ENCODE data around the gene ASS1.

The ASS1 gene

DNA sequence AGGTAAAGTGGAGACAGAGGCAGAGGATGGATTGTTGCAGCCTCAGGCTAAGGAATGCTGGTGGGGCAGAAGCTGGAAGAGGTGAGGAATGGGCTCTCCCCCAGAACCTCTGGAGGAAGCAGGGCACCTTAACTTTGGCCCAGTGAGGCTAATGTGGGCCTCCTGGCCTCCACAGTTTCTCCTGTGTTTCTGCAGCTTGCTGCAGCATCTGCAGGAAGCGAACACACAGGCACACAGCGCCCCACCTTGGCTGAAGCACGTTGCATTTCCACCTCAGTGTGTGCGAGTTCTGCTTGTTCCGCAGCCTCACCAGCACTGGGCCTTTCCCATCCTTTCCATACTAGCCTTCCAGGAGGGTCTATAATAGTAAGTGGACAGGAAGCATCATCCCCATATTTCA lies 27.2 kb upstream of the ASS1 start:
- no peak for FAIRE-seq
- no peak for DNase-seq (ENCODE audit: extremely low spot score, insufficient read length, low read depth)

DNA sequence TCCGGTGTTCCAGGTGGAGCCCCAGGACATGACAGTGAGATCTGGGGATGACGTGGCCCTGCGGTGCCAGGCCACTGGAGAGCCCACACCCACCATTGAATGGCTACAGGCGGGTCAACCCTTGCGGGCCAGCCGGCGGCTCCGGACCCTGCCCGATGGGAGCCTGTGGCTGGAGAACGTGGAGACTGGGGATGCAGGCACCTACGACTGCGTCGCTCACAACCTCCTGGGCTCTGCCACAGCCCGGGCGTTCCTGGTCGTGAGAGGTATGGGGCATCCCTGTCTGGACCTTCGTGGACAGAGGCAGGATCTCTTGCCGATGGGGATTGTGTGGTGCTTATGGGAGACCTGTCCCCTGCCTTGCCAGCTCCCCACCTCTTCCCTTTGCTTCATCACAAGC lies 26.0 kb upstream of the ASS1 start:
- FAIRE-seq (no peak), DNase-seq (ENCODE audit: extremely low spot score, insufficient read length, low read depth) (no peak)

DNA sequence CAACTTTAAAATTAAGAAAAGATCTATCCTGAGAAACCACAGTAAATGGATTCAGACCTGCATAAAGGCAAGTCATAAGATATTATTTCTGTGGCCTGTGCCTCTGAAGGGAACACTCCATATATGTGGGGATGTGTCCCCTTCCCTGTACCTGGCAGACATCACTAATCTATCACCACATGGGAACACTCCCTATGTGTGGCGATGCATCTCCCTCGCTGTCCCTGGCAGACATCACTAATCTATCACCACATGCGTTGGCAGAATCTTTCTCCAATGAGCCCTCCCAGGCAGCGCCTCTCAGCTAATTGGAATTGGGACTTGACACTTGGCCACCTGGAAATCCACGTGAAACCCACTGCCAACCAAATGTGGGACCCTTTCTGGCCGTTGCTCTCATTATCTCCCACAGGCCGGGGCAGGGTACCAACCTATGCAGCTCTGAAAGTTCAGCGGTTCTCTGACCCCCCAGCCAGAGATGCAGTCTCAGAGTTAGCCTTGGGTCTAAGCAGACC lies 25.2 kb upstream of the ASS1 start:
- no peak for FAIRE-seq
- no peak for DNase-seq (ENCODE audit: extremely low spot score, insufficient read length, low read depth)

DNA sequence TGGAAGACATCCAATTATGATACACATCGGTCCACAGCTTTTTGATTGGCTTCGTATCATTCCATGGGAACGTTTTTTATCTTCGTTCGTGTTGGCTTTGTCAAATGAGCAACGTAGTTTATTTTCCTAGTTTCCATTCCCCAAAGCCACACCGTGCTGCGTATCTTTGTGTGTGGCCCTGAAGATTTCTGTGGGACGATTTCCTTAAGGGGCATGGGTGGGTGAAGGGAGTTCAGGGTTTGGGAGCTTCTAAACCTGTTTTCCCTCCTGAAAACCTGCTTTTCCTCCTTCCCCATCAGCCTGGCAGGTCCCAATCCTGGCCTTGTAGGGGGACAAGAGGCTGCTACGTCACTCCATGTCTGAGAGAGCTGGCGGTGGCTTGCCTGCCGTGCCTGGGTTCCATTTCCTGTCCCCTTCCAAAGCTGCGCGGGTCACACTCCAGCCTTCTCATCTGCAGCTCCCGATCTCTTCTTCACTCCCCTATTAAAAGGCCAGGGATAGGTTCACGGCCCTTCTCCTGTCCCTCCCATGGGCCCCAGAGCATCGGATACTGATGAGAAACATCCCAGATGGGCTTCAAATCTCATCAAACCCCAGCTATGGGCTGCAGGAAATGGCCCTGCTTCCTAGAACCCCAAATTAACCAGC lies 23.5 kb upstream of the ASS1 start:
- DNase-seq (ENCODE audit: extremely low spot score, insufficient read length, low read depth) = no peak
- no peak for FAIRE-seq

DNA sequence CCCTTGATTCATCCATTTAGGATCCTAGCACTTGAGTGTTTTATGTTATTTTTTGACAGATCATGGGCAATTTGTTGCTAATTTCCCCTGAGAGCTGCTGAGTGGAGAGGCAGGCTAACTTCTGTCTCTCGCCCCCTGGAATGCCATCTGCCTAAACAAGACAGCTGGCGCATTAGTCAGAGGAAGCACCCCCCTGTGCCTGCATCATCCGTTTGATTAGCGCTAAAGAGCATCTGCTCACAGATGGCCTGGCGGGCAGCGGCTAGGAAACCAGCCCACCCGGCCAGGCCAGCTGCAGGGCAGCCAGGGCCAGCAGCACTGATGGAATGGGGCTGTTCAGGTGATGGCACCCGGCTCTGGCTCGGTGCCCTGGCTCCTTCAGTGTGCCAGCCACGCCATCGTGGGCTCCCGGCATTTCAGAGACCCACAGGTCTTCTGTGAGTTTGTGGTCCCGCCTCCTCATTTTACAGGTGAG lies 22.9 kb upstream of the ASS1 start:
- FAIRE-seq (no peak), DNase-seq (ENCODE audit: extremely low spot score, insufficient read length, low read depth) (no peak)

DNA sequence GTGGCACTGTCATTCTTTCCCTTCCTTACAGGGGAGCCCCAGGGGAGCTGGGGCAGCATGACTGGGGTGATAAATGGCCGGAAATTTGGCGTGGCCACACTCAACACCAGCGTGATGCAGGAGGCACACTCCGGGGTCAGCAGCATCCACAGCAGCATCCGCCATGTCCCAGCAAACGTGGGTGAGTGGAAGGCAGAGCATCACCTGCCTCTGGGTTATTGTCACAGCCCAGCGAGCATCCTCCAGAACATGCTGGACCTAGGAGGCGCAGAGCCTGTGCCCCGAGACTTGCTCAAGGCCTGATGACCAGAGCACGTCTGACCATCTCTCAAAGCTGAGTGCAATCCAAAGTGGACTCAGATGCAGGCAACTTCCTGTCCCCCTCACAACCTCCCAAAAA lies 22.2 kb upstream of the ASS1 start:
- DNase-seq (ENCODE audit: extremely low spot score, insufficient read length, low read depth) (no peak), FAIRE-seq (no peak)

DNA sequence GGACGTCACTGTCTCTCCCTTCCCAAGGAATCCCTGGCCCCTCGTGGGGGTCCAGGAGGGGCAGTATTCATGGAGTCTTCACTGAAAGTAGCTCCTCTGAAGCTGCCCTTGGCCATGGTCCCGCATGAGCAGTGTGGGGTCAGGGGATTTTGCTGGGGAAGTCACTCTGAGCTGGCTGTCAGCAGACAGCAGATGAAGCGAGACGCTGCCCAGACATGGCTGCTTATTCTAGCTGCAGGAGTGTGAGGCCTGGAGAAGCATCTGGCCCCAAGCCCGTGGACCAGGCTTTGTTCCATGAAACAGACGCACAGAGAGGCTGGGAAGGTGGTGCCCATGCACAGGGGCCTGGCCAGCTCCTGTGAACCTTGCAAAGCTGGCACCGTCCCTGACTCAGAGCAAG lies 21.5 kb upstream of the ASS1 start:
- DNase-seq (ENCODE audit: extremely low spot score, insufficient read length, low read depth) = no peak
- FAIRE-seq = no peak

DNA sequence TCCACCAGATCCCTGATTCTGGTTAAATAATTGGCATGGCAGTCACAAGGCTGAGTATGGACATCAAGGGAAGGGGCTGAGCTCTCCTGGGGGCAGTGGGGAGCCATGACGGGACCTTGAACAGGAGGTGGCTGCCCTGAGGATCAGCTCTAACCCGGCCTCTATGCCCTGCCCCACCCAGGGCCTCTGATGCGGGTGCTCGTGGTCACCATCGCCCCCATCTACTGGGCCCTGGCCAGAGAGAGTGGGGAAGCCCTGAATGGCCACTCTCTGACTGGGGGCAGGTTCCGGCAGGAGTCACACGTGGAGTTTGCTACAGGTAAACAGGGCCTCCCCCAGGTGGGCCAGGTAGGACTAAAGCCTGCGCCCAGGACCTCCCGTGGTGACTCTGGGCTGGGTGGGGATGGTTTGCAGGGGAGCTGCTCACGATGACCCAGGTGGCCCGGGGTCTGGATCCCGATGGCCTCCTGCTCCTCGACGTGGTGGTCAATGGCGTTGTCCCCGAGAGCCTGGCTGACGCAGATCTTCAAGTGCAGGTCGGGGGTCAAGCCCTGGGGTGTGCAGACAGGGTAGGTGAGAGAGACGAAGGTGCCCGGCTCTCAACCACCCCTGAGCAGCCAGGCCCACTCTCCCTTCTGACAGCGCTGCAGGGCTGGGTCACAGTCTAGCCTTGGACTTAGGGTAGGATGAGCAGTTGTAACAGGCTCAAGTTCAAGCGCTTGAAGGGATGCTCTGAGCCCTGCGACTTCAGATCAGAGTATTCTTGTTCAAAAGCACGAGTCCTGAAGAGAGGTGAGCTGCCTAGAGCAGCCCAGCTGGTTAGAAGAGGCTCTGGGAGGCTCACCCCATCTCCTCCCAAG lies 19.9 kb upstream of the ASS1 start:
- DNase-seq (ENCODE audit: extremely low spot score, insufficient read length, low read depth) (no peak), FAIRE-seq (no peak)

DNA sequence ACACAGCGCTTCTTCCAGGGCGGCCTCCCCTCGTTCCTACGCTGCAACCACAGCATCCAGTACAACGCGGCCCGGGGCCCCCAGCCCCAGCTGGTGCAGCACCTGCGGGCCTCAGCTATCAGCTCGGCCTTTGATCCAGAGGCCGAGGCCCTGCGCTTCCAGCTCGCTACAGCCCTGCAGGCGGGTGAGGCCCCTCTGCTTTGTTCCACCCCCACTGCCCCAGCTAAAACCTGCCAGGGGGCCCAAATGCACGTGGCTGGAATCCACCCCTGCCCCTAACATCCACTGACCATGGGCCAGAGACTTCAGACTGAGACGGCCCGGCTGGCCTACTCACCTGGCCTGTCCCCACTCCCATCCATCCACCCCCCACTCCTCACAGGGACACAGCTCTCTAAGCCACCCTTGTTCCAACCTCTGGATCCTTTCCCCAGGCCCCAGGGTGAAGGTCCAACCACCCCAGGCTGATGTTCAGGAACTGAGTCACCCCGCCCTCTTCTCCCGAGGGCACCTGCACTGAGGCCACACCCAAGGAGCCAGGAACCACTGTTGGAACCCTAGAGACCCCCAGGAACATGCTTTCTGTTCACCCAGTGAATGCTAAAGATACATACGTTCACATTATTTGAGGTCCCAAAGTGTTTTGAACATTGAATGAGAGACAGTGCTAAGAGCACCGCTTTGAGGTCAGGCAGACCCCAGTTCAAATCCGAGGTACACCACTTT lies 18.9 kb upstream of the ASS1 start:
- FAIRE-seq (no peak), DNase-seq (ENCODE audit: extremely low spot score, insufficient read length, low read depth) (no peak)

DNA sequence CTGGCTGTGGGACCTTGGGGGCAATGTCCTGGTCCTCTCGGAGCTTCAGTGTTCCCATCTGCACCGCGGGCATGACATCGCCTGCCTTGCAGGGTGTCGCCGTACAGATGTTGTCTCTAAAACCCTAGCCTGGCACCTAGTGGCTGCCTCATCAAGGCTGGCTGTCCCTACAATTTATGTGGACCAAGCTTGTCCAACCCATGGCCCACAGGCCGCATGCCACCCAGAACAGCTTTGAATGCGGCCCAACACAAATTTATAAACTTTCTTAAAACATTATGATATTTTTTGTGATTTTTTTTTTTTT lies 18.3 kb upstream of the ASS1 start:
- FAIRE-seq (no peak), DNase-seq (ENCODE audit: extremely low spot score, insufficient read length, low read depth) (no peak)

DNA sequence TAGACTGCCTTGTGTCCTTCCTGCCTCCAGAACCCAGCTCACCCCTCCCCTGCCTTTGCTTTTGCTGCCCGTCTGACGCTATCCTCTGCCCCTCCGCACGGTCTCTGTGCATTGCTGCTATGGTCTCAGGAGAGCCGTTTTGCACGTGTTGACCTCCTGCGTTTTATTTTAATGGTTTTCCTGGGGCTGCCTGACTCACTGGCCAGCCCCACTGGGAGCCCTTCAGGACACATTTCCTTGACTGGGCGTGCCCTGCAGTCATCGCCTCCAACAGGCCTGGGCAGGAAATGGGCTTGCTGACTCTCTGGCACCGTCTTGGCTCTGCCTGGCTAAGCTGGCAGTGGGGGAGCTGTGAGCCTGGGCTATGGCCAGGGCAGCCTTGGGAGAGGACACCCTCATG lies 17.9 kb upstream of the ASS1 start:
- no peak for FAIRE-seq

DNA sequence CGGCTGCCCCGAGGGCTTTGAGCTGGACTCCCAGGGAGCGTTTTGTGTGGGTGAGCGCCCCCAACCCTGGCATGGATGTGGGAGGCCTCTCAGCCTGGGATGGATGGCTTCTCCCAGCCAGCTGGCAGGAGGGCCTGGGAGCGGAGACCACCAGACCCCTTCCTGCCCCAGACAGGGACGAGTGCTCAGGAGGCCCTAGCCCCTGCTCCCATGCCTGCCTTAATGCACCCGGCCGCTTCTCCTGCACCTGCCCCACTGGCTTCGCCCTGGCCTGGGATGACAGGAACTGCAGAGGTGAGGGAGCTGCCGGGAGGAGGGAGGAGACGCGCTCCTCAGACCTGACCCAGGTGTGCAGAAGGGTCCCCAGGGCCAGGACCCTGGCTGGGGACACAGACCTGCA lies 17.4 kb upstream of the ASS1 start:
- FAIRE-seq (no peak), DNase-seq (ENCODE audit: extremely low spot score, insufficient read length, low read depth) (no peak)

More for the DNA sequence above, 17.9 kb upstream of the ASS1 start:
- no peak for DNase-seq (ENCODE audit: extremely low spot score, insufficient read length, low read depth)

DNA sequence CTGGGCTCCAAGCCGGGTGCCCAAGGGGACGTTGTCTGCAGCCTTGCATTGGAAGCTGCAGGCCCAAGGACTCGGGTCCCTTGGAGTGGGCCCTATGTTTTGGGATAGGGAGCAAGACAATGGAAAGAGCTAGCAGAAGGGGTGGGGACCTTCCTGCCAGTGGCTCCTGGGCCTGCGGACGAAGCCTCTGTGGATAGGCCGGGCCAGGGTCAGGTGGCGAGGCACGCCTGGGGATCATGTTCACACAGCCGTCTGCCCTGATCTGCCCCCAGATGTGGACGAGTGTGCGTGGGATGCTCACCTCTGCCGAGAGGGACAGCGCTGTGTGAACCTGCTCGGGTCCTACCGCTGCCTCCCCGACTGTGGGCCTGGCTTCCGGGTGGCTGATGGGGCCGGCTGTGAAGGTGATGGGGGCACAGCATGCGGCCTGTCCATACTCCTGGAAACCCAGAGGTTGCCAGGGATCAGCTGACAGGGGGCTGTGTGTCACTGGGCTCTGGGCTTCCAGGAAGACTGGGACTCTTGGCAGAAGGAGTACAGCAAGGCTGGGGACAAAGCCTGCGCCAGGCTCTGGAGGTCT lies 16.6 kb upstream of the ASS1 start:
- no peak for DNase-seq (ENCODE audit: extremely low spot score, insufficient read length, low read depth)
- FAIRE-seq = no peak

DNA sequence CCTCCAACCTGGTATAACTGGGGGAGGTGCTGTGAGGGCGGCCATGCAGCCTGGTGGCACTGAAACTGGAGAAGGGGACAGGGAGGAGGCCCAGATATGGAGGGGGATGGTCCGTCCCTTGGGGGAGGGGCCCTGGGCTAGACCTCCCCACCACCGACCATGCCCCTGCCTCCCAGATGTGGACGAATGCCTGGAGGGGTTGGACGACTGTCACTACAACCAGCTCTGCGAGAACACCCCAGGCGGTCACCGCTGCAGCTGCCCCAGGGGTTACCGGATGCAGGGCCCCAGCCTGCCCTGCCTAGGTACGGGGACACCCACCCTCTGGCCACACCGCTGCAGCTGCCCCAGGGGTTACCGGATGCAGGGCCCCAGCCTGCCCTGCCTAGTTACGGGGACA lies 15.4 kb upstream of the ASS1 start:
- DNase-seq (ENCODE audit: extremely low spot score, insufficient read length, low read depth) (no peak), FAIRE-seq (no peak)

DNA sequence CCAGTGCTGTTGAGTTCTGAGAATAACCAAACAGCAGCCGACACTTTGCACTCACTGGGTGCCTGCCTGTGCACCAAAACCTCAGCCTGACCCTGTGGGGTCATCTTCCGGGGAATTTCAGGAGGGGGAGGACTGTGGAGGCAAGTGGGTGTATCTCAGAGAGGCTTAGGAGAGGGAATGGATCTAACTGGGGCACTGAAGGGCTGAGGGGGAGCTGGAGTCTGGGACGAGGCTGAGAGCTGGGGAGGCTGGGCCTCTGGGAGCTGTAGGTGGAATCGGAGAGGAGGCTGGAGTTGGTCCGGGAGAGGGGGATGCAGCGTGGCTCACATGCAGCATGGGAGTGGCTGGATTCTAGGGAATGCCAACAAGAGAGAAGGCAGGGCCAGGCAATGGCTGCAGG lies 14.9 kb upstream of the ASS1 start:
- no peak for DNase-seq (ENCODE audit: extremely low spot score, insufficient read length, low read depth)
- no peak for FAIRE-seq

DNA sequence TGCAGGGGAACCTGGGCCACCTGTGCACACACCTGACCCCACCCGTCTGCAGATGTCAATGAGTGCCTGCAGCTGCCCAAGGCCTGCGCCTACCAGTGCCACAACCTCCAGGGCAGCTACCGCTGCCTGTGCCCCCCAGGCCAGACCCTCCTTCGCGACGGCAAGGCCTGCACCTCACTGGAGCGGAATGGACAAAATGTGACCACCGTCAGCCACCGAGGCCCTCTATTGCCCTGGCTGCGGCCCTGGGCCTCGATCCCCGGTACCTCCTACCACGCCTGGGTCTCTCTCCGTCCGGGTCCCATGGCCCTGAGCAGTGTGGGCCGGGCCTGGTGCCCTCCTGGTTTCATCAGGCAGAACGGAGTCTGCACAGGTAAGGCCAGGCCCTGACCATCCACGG lies 14.5 kb upstream of the ASS1 start:
- no peak for DNase-seq (ENCODE audit: extremely low spot score, insufficient read length, low read depth)
- no peak for FAIRE-seq

DNA sequence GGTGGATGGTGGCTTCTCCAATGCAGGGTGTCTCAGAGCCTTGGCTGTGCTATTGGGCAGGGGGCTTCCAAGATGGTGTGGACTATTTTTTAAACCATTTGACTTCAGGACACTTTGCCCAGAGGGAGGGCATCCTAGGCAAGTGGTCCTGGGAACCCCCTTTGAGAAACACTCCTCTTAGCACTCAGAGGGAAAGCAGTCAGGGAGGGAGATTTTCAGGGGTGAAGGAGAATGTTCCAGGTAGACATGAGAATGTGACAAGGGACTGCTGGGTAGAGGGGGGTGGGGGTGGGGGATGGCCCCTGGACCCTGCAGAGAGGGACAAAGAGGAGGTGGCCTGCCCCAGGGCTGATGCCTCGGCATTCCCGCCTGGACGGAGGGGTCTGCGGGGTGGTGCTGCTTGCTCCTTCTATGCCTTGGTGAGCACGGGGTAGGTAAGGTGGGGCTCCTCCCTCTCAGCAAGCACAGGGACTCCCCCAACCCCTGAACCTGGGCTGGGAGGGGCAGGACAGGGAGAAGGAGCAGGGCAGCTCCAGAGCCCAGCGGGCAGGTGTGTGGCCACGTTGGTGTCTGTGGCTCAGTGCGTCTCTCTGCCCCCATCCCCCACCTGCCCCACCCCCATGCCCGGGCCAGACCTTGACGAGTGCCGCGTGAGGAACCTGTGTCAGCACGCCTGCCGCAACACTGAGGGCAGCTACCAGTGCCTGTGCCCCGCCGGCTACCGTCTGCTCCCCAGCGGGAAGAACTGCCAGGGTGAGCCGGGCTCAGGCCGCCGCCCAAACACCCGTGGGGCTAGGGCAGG lies 13.8 kb upstream of the ASS1 start:
- DNase-seq (ENCODE audit: extremely low spot score, insufficient read length, low read depth) = no peak
- FAIRE-seq = no peak

DNA sequence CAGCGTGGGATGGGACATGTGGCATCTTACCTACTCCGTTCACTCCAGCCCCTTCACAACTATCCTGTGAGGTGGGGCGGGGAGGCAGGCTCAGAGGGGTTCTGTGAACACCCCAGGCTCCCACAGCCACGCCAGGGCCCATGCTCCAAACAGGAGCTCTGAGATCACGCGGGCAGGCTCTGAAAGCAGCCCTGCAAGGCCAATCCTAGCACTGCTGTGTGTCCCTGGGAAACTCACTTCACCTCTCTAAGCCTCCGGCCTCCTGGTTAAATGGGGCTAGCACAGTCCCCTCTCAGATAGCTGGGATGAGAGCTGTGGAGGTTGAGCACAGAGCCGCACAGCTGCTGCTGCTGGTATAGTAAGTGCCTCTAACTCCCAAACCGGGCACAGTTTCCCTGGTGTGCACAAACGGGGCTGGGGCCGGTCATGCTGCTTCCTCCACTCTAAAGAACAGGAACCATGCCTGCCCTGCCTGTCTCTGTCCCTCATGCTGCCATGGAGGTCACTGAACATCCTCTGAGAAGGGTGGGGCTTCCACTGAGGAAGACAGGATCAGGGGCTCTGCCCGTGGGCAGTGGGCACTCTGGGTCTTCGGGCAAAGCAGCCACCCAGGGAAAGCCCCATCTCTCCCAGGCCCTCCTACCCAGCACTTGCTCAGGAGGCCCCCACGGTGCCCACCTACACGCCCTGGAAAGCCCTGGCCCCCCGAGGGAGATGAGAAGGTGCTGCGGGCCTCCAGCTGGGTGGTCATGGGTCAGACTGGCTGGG lies 13.0 kb upstream of the ASS1 start:
- FAIRE-seq (no peak), DNase-seq (ENCODE audit: extremely low spot score, insufficient read length, low read depth) (no peak)

DNA sequence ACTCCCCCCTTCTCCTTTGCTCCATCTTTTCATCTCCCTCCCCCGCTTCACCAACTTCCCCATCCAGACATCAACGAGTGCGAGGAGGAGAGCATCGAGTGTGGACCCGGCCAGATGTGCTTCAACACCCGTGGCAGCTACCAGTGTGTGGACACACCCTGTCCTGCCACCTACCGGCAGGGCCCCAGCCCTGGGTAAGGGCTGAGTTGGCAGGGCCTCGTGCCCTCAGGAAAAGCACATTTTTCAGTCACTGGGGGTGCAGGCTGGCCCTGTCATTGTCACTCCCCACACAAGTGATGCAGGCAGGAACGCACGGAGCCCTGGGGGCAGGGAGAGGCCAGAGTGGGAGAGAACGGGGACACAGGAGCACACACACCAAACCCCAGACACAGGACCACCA lies 12.4 kb upstream of the ASS1 start:
- DNase-seq (ENCODE audit: extremely low spot score, insufficient read length, low read depth) = no peak
- no peak for FAIRE-seq

Data from GM18507 (cell line).